Measurements from ENCODE around the gene CFAP97D1.

CFAP97D1 gene

GRCh38 chr17:43780135-43780534, at the start of gene CFAP97D1:
TSS of gene CFAP97D1 (plus strand) at chr17:43780435. CDS start at chr17:43780463, 28 bp downstream.
- no peak for DNase-seq

- no peak for DNase-seq
Measured at GRCh38 chr17:43732958-43733357, 47.3 kb upstream of the CFAP97D1 start.

GRCh38 chr17:43733956-43734355, 46.3 kb upstream of the CFAP97D1 start:
- no peak for DNase-seq

- no peak for DNase-seq
Measured at GRCh38 chr17:43734376-43734775, 45.9 kb upstream of the CFAP97D1 start.

GRCh38 chr17:43736389-43736788, 43.8 kb upstream of the CFAP97D1 start:
- no peak for DNase-seq

GRCh38 chr17:43737722-43738121, 42.5 kb upstream of the CFAP97D1 start:
- DNase-seq: no peak

- DNase-seq: no peak
Measured at GRCh38 chr17:43740541-43740940, 39.7 kb upstream of the CFAP97D1 start.

- DNase-seq: no peak
Measured at GRCh38 chr17:43741636-43742035, 38.6 kb upstream of the CFAP97D1 start.

- no peak for DNase-seq
Measured at GRCh38 chr17:43745541-43745940, 34.7 kb upstream of the CFAP97D1 start.

GRCh38 chr17:43750153-43750552, 30.1 kb upstream of the CFAP97D1 start:
- DNase-seq: no peak

- no peak for DNase-seq
Measured at GRCh38 chr17:43753493-43754129, 26.6 kb upstream of the CFAP97D1 start.

- no peak for DNase-seq
Measured at GRCh38 chr17:43754947-43755346, 25.3 kb upstream of the CFAP97D1 start.

- DNase-seq: no peak
Measured at GRCh38 chr17:43755389-43755875, 24.8 kb upstream of the CFAP97D1 start.

GRCh38 chr17:43756201-43756600, 24.0 kb upstream of the CFAP97D1 start:
- DNase-seq: no peak

- no peak for DNase-seq
Measured at GRCh38 chr17:43757171-43757660, 23.0 kb upstream of the CFAP97D1 start.

GRCh38 chr17:43758086-43758485, 22.1 kb upstream of the CFAP97D1 start:
- DNase-seq: no peak

GRCh38 chr17:43758497-43759174, 21.6 kb upstream of the CFAP97D1 start, which contains the start of gene SOST:
TSS of gene SOST (minus strand) at chr17:43758791. CDS start at chr17:43758741, 50 bp downstream.
- DNase-seq: no peak

GRCh38 chr17:43759836-43760235, 20.4 kb upstream of the CFAP97D1 start:
- no peak for DNase-seq

- peak; percentile 66 for DNase-seq
Measured at GRCh38 chr17:43760254-43760852, 19.9 kb upstream of the CFAP97D1 start.

- DNase-seq: no peak
Measured at GRCh38 chr17:43766413-43767052, 13.7 kb upstream of the CFAP97D1 start.

GRCh38 chr17:43767053-43767712, 13.1 kb upstream of the CFAP97D1 start:
- no peak for DNase-seq

GRCh38 chr17:43767713-43768059, 12.5 kb upstream of the CFAP97D1 start:
- no peak for DNase-seq

- DNase-seq: no peak
Measured at GRCh38 chr17:43768382-43768781, 11.9 kb upstream of the CFAP97D1 start.

Measured in NCI-H187 treated with DMSO at 0.1 percent for 48 hours (cell line).